ENCODE results near the gene SNAP47.

Gene SNAP47

GRCh38 chr1:227809026-227809425 lies 73.8 kb downstream of the SNAP47 start:
- Histone ChIP-seq H4K20me1 (ENCODE audit: insufficient read depth, low read length) (no peaks in the 10 kb centered on the region), H3K9ac (ENCODE audit: low read length) (no peak overlapping the region), H3K36me3 (replicated peaks; ENCODE audit: insufficient read depth, low read length) (no peaks in the 10 kb centered on the region), H3K27me3 (replicated peaks; ENCODE audit: insufficient read depth, low read length) (no peaks in the 10 kb centered on the region), H3K27ac (ENCODE audit: low read length) (no peak overlapping the region), H3K9me3 (replicated peaks; ENCODE audit: insufficient read depth, low read length) (no peaks in the 10 kb centered on the region), H3K4me2 (ENCODE audit: low read depth, low read length) (no peak overlapping the region), H3K79me2 (ENCODE audit: low read length) (no peaks in the 10 kb centered on the region), H3K4me1 (ENCODE audit: low read length) (no peaks in the 10 kb centered on the region), H3K9me2 (replicated peaks; ENCODE audit: insufficient read depth, low read length) (no peaks in the 10 kb centered on the region), H2AFZ (ENCODE audit: low read length) (no peak overlapping the region), H3K4me3 (ENCODE audit: low read length) (no peak overlapping the region), H3F3A (ENCODE audit: insufficient read depth, low read length) (no peaks in the 10 kb centered on the region)
- TF ChIP-seq EZH2phosphoT487 (IDR thresholded peaks at IDR 0.05; ENCODE audit: low read length) (no peak), CTCF (IDR thresholded peaks at IDR 0.05; ENCODE audit: low read length) (no peak), EZH2 (optimal IDR thresholded peaks at IDR 0.05; ENCODE audit: low read depth, low read length) (no peak)
- no peak for DNase-seq

DNA sequence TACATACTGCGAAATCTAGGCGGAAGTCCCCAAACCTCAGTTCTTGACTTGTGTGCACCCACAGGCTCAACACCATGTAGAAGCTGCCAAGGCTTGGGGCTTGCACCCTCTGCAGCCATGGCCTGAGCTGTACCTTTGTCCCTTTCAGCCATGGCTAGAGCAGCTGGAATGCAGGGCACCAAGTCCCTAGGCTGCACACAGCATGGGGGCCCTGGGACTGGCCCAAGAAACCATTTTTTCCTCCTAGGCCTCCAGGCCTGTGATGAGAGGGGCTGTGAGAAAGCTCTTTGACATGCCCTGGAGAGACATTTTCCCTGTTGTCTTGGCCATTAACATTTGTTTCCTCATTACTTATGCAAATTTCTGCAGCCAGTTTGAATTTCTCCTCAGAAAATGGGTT lies 78.7 kb downstream of the SNAP47 start:
- no peak overlapping the region for H3K27ac ChIP-seq (ENCODE audit: low read length)
- H3K9ac ChIP-seq (ENCODE audit: low read length) = no peak overlapping the region
- H2AFZ ChIP-seq (ENCODE audit: low read length) = no peak overlapping the region
- no peak overlapping the region for H3K4me3 ChIP-seq (ENCODE audit: low read length)
- H3K4me1 ChIP-seq (ENCODE audit: low read length) = no peaks in the 10 kb centered on the region
- H3K27me3 ChIP-seq (replicated peaks; ENCODE audit: insufficient read depth, low read length) = no peaks in the 10 kb centered on the region
- no peaks in the 10 kb centered on the region for H4K20me1 ChIP-seq (ENCODE audit: insufficient read depth, low read length)
- no peak for TF ChIP-seq EZH2 (optimal IDR thresholded peaks at IDR 0.05; ENCODE audit: low read depth, low read length)
- no peak for TF ChIP-seq CTCF (IDR thresholded peaks at IDR 0.05; ENCODE audit: low read length)
- no peak for TF ChIP-seq EZH2phosphoT487 (IDR thresholded peaks at IDR 0.05; ENCODE audit: low read length)
- H3K4me2 ChIP-seq (ENCODE audit: low read depth, low read length) = no peak overlapping the region
- no peaks in the 10 kb centered on the region for H3K36me3 ChIP-seq (replicated peaks; ENCODE audit: insufficient read depth, low read length)
- H3K9me2 ChIP-seq (replicated peaks; ENCODE audit: insufficient read depth, low read length) = no peaks in the 10 kb centered on the region
- H3K79me2 ChIP-seq (ENCODE audit: low read length) = no peaks in the 10 kb centered on the region
- no peak for DNase-seq
- no peaks in the 10 kb centered on the region for H3K9me3 ChIP-seq (replicated peaks; ENCODE audit: insufficient read depth, low read length)
- no peaks in the 10 kb centered on the region for H3F3A ChIP-seq (ENCODE audit: insufficient read depth, low read length)

DNA sequence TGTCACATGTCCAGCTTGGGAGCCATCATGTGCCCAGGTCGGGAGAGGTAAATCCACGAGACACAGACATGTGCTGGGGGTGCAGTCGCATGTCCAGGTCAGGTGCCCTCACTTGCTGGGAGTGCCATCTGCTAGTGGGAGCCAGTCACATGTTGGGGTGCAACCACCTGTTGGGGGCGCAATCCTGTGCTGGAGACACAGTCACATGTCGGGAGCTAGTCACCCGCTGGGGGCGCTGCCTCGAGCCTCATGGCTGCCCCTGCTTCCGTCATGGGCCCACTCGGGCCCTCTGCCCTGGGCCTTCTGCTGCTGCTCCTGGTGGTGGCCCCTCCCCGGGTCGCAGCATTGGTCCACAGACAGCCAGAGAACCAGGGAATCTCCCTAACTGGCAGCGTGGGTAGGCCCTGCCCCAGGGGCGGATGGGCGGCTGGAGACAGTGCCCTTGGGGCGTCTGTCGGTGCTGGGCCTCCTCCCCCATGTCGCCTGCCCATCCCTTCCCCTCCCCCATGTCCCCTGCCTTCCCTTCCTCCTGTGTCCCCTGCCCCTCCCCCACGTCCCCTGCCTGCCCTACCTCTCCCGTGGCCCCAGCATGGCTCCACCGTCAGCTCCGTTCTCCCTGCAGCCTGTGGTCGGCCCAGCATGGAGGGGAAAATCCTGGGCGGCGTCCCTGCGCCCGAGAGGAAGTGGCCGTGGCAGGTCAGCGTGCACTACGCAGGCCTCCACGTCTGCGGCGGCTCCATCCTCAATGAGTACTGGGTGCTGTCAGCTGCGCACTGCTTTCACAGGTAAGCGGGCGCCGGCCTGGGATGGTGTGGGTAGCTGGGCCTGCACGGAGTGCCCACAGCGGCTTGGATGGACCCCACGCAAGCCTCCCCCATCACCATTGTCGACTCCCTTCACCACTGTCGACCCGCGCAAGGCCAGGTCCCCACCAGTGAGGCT lies 80.5 kb downstream of the SNAP47 start, which contains the start of gene PRSS38:
TSS of gene PRSS38 (plus strand) at position 208 of the 942 bp plus-strand sequence. CDS start at position 250, 42 bp downstream.
- Histone ChIP-seq H3F3A (ENCODE audit: insufficient read depth, low read length) (no peaks in the 10 kb centered on the region), H3K79me2 (ENCODE audit: low read length) (no peaks in the 10 kb centered on the region), H3K9me2 (replicated peaks; ENCODE audit: insufficient read depth, low read length) (no peaks in the 10 kb centered on the region), H3K27ac (ENCODE audit: low read length) (no peak within 1 kb of the TSS), H3K27me3 (replicated peaks; ENCODE audit: insufficient read depth, low read length) (no peaks in the 10 kb centered on the region), H3K9me3 (replicated peaks; ENCODE audit: insufficient read depth, low read length) (0 out of 2 replicates have a peak, but pooled peaks cover 2% of the 10 kb centered on the region), H3K4me1 (ENCODE audit: low read length) (no peaks in the 10 kb centered on the region), H3K9ac (ENCODE audit: low read length) (no peak within 1 kb of the TSS), H3K36me3 (replicated peaks; ENCODE audit: insufficient read depth, low read length) (no peaks in the 10 kb centered on the region), H3K4me3 (ENCODE audit: low read length) (no peak within 1 kb of the TSS), H2AFZ (ENCODE audit: low read length) (no peak within 1 kb of the TSS), H3K4me2 (ENCODE audit: low read depth, low read length) (no peak within 1 kb of the TSS), H4K20me1 (ENCODE audit: insufficient read depth, low read length) (no peaks in the 10 kb centered on the region)
- TF ChIP-seq EZH2phosphoT487 (IDR thresholded peaks at IDR 0.05; ENCODE audit: low read length) (no peak), CTCF (IDR thresholded peaks at IDR 0.05; ENCODE audit: low read length) (no peak), EZH2 (optimal IDR thresholded peaks at IDR 0.05; ENCODE audit: low read depth, low read length) (no peak)
- DNase-seq = no peak

Data from MM.1S (cell line).